Brain pericyte (primary cell): ENCODE results near the gene APCS.

Experiments
- DNase-seq: peaks from one replicate; pipeline ENCODE4 v3.0.0-alpha.2; 2012; ENCODE audit warnings: low read depth, low spot score

The APCS gene, protein sequence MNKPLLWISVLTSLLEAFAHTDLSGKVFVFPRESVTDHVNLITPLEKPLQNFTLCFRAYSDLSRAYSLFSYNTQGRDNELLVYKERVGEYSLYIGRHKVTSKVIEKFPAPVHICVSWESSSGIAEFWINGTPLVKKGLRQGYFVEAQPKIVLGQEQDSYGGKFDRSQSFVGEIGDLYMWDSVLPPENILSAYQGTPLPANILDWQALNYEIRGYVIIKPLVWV

GRCh38 chr1:159587461-159587951 lies at the start of gene APCS:
APCS (plus strand) TSS chr1:159587826; CDS start chr1:159587922, 96 bp downstream.
- no peak for DNase-seq

DNA sequence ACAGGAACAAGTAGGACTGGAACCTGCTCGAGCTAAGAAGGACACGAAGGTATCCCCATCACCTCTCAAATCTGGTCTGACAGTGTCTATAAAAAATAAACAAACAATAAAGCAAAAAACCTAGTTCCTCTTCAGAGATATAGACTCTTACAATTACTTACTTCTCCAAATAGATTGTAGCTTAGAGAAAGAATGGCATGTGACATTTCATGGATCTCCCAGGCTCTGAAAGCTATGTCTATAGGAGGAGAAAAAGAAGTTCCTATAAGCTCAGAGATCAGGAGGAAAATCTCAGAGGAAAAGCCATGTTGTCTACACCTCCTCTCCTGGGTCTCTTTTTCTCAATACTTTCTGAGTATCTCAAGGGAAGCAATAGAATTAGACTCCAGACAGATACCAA lies 39.5 kb upstream of the APCS start:
- DNase-seq: no peak

DNA sequence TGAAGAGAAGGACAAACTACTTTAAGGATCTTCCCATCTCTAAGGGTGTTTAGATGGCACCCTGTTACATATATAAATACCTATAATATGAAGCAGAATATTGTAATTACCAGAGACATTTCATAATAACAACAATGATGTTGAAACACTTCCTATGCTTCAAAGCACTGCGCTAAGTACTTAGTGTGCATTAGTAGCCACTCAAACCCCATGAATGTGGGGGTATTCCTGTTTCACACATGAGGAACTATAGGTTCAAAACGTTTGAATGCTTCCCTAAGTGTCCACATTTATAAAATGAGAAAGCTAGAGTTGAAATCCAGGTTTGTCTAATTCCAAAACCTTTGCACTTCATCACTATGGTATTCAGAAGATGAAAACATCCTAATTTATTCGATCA lies 33.4 kb upstream of the APCS start:
- no peak for DNase-seq

DNA sequence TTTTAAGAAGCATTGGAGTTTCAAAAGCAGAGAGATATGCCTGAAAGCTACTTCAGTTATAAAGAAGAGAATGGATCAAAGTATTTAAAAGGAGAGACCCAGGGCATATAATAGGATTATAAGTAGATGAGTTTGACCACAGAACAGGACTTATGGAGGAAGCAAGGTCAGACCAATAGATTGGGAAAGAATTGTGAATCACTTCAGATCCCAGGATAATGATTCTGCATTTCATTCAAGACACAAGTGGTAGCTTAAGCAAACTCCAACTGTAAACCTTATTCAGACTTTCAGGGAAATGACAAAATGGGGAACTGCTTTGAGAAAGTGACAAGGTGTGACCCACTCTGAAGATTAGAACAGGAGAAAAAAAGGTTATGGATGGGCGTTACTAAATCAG lies 32.9 kb upstream of the APCS start:
- no peak for DNase-seq

DNA sequence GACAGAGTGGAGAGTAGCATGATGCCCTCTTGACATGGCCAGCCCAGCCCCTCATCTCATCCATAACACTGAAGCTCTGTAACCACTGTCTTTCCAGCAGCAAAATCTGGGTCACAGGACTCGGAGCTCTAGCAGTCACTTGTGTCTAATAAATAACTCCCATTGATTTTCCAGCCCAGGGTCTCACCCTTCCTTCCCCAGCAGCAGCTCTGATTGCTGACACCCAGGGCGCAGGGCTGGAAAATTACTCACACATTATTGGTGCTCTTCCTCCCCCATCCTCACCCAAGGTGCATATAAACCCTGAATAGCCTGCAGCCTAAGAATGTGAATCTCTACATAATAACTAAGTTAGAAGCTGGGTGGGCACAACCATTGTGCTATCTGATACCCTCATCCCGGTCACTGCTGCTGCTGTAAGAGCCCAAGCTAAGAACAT lies 30.7 kb upstream of the APCS start:
- DNase-seq: no peak

GRCh38 chr1:159560599-159560998 lies 27.0 kb upstream of the APCS start:
- no peak for DNase-seq

GRCh38 chr1:159561497-159561896 lies 26.1 kb upstream of the APCS start:
- no peak for DNase-seq

GRCh38 chr1:159562680-159563079 lies 24.9 kb upstream of the APCS start:
- DNase-seq: no peak

GRCh38 chr1:159577446-159577845 lies 10.2 kb upstream of the APCS start:
- no peak for DNase-seq

DNA sequence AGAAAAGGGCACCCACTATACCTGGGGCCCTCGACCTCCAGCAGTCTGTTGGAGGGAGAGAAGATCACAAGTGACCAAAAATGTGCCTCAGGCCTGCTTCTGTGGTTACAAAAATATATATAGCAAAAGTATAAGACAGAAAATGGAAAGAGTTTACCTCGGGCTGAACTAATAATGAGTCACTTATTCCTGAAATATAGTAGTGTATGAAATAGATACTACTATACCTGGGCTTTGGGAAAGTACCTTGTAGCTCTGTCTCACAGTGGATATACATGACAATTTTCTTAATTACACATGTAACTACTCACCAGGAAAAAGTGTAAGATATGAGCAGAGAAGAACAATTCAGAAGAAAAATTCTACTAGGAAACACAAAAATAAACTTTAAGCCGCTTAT lies 7.3 kb upstream of the APCS start:
- no peak for DNase-seq

DNA sequence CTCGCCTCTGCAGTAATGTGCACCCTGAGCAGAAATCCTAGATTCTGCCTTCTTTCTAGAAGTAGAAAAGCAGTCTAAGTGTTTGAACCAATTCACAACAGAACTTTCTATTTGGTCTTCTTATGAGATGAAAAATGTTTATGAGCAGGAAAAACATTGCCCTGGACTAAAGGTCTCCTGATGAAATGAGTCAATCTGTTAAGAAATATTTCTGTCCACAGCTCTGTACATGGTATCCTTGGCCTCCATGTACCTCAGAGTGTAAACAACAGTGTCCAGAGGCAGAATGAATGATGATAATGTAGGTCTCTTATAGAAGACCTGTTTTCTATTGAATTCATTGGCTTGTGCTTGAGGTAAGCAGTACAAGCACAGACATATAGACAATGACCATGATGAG lies 6.2 kb upstream of the APCS start:
- DNase-seq: no peak

- DNase-seq: no peak
Observed at GRCh38 chr1:159584536-159584935, 3.1 kb upstream of the APCS start.

DNA sequence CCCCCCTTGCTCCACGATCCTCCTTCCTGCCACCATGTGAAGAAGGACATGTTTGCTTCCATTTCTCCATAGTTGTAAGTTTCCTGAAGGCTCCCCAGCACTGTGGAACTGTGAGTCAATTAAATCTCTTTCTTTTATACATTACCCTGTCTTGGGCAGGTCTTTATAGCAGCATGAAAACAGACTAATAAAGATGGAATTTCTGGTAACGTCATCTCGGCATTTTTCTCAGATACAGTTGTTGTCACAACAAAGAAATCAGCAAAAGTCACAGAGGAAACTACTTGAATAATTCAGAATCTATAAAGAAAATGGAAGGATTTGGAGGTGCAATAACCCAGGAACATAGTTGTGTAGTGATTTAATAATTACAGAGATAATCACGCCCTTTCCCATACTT lies 4.4 kb downstream of the APCS start:
- no peak for DNase-seq

DNA sequence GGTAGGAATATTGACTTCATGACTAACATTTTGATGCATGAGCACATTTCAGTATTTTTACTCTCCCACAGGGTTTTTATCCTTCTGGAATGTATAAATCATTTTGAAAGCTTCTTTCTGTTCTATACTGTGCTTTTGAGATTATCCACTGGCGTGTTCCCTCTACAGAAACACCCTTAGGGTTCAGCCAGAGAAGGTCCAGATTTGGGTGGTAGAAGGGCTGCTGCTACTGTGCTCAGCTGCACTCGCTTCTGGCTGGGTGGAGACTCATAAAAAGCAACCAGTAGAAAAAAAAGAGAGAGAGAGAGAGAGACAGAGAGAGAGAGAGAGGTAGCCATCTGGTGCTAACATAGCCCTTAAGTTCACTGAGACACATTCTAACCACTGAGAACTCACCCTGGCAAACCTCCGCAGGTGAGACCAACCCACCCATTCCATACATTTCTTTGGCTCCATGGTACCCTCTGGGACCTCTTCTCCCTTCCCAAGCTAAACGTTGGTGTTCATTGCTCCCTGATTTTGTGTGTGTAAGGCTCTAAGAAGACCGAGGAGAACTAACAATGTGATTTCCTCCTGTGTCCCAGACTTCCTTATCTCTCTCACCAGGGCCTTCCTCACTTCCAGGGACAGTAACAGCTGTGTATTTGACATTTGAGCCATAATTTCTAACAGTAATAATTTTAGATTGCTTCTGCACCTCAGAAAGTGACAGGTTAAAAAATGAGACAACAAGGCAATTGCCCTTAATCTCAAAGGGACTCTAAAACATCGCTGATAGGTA lies 7.2 kb downstream of the APCS start:
- DNase-seq: no peak

DNA sequence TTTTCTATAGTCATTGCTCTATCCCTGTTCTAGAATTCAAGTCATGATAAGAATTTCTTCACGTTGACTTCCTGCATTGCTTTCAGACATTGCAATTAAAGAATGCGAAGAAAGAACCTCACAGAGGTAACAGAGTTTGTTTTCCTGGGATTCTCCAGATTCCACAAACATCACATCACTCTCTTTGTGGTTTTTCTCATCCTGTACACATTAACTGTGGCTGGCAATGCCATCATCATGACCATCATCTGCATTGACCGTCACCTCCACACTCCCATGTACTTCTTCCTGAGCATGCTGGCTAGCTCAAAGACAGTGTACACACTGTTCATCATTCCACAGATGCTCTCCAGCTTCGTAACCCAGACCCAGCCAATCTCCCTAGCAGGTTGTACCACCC lies 10.6 kb downstream of the APCS start:
- no peak for DNase-seq

DNA sequence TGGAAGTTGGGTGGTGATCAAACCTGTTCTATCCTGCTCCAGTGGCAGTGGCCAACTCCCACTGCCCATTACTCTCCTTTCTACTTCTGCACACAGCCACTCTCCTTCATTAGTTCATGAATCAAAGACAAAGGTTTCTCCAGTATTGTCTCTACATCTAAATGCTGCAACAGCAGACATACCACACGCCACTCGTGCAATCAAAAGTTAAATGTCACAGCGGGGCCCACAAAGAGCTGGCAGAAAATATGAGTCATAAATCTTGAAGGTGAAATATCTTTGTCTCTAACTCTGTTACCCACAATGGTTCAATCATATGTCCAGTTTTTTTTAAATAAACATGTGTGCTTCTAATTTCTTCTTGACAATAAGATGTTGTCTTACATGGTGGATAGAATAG lies 13.3 kb downstream of the APCS start:
- DNase-seq: no peak

GRCh38 chr1:159602501-159602999 lies 14.9 kb downstream of the APCS start:
- no peak for DNase-seq

- no peak for DNase-seq
Observed at GRCh38 chr1:159612211-159612885, 24.7 kb downstream of the APCS start.

GRCh38 chr1:159632922-159633321 lies 45.3 kb downstream of the APCS start:
- DNase-seq: no peak
